ENCODE data around the gene EFCAB7.

EFCAB7 gene

DNA sequence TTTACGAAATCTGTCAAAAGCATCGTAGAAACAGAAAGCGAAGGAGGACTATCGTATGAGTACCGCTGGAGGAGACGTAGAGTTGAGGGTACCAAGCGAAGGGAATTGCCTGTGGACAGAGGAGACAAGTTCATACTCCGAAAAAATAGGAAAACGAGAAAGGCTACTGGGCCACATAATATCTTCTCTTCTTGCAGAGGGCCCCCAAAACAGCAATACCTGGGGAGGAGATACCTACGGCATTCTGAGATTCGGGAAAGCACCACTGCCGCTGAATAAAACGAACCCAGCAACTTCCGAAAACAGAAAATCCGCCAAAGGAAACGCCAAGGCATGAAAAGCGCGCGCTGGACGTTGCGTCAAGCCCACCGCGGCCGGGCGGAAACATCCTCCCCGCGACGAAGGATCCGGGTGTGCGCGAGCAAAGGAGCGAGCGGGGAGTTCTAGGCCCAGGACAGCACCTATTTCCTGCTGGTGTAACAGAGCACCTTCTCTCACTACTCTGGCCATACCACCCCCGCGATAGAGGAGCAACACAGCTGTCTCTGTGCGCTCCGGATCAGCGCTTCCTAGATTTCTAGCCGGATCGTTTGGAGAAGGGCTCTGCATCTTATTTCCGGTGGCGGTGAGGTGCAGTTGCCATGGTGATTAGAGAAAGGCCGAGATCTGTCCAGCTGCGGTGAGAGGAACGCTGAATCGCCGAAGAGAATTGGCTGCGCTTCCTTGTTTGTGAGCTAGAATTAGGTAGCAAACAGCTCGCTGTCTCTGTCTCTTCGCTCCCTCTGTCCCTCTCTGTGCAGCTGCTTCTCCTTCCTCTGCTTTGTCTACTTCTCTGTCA lies at the start of gene EFCAB7, which contains the start of gene ITGB3BP:
TSS of gene EFCAB7 (plus strand) at position 635 of the 838 bp plus-strand sequence. CDS start 2,048 bp downstream, outside the sequence.
TSS of gene ITGB3BP (minus strand) at position 335 of the 838 bp plus-strand sequence. CDS start at position 243, 92 bp downstream.
- DNase-seq = peak; percentile 83

DNA sequence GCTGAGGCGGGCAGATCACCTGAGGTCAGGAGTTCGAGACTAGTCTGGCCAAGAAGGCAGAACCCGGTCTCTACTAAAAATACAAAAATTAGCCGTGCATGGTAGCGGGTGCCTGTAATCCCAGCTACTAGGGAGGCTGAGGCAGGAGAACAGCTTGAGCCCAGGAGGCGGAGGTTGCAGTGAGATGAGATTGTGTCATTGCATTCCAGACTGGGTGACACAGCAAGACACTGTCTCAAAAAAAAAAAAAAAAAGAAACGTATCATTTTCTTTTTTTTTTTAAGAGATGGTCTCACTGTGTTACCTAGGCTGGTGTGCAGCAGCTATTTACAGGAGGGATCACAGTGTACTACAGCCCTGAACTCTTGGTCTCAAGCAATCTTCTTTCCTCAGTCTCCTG lies 47.6 kb upstream of the EFCAB7 start:
- no peak for DNase-seq

GRCh38 chr1:63480057-63480456 lies 43.3 kb upstream of the EFCAB7 start:
- no peak for DNase-seq

DNA sequence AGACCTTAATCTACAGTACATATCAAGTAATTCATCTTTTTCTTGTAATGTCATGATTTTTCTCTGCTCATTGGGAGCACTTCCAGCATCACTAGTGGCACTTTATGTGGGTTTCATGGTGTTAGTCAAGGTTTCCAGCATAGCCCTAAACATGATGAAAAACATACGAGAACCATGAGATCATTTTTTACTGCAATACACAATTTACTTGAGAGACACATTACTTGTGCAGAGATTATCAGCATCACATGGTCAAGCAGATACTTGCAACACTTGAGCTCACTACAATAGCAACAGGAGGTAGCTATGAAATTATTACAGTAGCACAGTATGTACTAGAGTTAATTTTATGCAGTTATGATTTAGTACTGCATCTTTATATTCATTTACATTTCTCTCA lies 36.7 kb upstream of the EFCAB7 start:
- DNase-seq = no peak

DNA sequence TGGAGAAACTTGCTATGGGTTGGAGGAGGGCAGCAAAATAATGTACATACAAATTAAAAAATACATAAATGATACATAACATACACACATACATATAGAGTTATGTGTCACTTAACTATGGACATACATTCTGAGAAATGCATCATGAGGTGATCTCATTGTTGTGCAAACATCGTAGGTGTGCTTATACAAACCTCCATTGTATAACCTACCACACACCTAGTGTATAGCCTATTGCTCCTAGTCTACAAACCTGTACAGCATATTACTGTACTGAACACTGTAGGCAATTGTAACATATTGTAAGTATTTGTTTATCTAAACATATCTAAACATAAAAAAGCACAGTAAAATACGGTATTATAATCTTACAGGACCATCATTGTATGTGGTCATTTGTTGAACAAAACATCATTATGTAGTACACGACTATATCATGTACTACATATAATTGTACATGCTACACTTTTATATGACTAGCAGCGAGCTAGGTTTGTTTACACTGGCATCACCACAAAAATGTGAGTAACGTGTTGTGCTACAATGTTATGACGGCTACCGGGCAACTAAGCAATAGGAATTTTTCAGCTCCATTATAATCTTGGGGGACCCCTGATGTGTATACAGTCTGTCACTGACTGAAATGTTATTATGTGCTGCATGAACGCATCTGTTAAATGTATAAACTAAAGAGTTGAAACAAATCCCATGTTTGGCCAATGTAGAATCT lies 35.8 kb upstream of the EFCAB7 start:
- DNase-seq = no peak

- no peak for DNase-seq
Observed at GRCh38 chr1:63497577-63497976, 25.7 kb upstream of the EFCAB7 start.

DNA sequence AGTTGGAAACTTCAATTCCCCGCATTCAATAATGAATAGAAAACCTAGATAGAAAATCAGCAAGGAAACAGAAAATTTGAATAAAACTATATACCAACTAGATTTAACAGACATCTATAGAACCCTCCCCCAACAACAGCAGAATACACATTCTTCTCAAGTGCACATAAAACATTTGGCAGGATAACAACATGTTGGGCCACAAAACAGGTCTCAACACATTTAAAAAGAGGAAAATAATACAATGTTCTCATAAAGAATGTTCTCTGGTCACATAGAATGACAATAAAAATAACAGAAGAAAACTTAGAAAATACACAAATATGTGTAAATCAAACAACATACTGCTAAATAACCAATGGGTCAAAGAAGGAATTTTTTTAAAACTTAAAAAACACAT lies 25.2 kb upstream of the EFCAB7 start:
- DNase-seq = no peak

DNA sequence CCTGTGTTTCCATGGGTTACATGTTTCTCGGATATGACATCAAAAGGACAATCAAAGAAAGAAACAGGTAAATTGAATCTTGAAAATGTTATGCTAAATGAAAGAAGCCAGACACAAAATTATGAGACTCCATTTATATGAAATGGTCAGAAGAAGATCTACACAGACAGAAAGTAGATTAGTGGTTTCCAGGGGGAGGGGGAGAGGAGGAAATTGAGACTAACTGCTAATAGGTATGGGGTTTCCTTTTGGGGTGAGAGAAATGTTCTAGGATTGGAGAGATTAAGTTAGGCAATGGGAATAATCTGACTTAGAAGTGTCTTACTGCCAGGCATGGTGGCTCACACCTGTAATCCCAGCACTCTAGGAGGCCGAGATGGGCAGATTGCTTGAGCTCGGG lies 22.1 kb upstream of the EFCAB7 start:
- DNase-seq = no peak

DNA sequence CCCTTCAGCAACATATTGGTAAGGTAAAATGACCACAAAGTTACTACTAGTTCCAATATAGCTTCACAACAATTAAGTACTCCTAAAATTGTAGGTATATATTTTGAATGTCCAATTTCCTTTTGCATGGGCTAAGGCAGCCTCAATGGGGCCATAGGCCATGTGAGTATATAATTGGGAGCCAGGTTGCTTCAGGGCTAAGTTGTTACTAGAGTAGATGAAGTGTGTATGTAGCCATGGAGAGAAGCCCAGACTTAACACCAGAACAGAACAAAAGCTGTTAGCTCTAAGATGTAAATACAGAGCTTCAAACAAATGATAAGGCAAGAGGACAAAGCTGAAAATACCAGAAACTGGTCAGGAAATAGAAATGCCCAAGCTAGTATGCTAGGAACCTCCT lies 16.5 kb upstream of the EFCAB7 start:
- no peak for DNase-seq

DNA sequence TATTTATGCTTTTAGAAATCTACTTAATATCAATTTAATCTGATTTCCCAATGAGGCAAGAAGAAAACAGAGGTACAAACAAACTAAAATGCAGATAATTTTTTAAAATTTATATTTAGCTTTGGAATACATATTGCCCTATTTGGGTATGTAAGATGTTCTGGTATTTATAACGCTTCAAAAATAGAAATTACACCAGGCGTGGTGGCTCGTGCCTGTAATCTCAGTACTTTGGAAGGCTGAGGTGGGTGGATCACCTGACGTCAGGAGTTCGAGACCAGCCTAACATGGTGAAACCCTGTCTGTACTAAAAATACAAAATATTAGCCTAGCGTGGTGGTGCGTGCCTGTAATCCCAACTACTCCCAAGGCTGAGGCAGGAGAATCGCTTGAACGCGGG lies 13.6 kb upstream of the EFCAB7 start:
- DNase-seq = no peak

- DNase-seq = no peak
Observed at GRCh38 chr1:63512584-63512983, 10.7 kb upstream of the EFCAB7 start.

GRCh38 chr1:63516629-63517028 lies 6.7 kb upstream of the EFCAB7 start:
- DNase-seq = no peak

DNA sequence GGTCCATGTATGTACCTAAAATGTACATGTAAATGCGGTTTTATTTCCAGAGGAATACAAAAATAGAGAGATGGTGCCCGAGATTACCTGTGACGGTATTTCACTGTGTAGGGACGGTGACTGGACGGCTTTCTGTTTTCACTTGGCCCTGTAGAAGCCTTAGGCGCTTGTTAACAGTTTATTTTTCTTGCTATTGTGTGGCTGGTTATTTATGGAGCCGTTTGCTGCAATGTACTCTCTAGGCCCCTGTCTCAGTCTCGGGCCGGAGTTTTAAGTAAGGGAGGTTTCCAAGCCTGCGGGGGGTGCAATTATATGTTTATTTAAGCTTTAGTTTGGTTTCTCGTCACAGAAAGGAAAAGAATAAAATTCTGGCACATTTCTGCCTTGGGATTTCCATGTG lies 413 bp downstream of the EFCAB7 start:
- DNase-seq = no peak

- no peak for DNase-seq
Observed at GRCh38 chr1:63524201-63524600, 876 bp downstream of the EFCAB7 start.

DNA sequence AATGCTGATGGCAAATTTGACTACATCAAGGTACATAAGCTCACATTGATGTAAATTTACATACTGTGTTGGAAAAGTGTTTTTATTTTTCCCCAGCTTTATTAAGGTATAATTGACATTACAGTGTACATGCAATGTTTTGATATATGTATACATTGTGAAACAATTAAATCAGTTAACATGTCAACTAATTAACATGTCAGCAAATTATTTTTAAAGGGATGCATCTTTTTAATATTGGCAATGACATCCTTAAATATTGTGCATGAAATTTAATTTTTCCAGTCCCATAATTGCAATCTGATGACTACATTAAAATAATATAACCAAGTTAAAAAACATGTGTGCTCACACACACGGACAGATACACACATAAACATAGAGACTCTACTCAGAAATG lies 9.4 kb downstream of the EFCAB7 start:
- DNase-seq = no peak

DNA sequence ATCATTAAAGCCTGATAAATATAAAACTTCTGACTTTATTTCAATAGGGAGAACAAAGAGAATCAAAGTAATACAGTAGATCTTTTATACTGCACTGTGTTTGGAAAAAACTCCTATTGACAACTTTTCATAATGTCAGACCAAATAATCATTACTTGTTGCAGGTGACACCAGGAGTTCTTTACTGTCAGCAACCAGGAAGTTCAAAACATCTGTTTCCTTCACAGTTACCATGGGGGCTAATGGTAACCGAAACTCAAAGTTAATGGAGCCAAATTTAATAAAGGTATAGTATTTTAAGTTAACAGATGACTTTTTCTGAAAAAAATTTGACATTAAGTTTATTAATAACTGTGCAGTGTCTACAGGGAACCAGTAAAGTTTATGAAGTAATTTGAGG lies 10.6 kb downstream of the EFCAB7 start:
- DNase-seq = no peak

DNA sequence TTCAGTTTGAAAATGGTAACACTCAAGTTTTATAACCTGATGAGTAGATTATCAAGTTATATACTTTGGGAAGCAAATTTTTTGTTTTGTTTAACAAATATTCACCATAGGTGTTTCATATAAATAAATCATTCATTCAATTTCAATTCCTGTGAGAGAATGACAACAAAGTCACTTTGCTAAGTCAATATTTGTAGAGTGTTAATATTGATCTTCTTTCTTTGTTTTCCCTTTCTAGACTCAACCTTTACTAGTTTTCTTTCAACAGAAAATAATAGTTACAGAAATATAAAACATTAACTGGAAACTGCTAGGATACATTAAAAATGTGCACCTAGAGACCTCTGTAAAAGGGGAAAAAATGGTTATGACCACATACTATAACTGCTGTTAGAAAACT lies 11.1 kb downstream of the EFCAB7 start:
- DNase-seq = no peak

DNA sequence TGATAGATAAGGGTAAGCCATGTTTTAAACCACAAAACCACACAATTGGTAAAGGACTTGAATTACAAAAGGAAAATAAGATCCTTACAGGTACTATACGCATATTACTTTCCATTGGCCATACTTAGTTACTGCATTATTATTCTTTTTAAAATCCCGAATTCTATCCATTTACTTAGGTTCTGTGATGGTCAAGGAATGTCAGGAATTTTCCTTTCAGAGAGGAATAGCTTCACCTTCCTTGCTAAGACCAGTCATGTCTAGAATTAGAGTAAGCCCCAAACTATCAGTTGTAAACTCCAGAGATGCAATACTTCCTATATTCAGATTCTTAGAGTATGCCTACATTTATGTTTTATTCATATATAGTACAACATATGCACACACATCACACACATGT lies 13.7 kb downstream of the EFCAB7 start:
- DNase-seq = no peak

- peak; percentile 7 for DNase-seq
Observed at GRCh38 chr1:63537940-63538339, 14.6 kb downstream of the EFCAB7 start.

DNA sequence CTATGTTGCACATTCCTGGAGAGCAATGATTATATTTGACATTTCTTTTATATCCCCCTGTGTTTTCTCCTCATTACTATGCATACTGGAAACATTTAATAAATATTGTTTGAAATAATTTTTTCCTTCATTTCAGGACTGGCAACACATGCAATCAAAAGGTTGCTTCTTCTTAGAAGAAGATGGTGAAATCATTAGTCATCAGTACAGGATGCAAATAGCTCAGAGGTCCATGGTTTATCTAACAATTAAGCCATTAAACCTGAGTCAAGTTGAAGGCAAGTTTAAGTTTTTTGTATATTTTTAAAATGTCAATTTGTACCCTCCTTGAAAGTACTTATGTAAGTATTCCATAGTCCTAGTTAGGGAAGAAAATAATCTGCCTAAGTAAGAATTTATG lies 22.5 kb downstream of the EFCAB7 start:
- DNase-seq = no peak

- DNase-seq = no peak
Observed at GRCh38 chr1:63547621-63548294, 24.4 kb downstream of the EFCAB7 start.

DNA sequence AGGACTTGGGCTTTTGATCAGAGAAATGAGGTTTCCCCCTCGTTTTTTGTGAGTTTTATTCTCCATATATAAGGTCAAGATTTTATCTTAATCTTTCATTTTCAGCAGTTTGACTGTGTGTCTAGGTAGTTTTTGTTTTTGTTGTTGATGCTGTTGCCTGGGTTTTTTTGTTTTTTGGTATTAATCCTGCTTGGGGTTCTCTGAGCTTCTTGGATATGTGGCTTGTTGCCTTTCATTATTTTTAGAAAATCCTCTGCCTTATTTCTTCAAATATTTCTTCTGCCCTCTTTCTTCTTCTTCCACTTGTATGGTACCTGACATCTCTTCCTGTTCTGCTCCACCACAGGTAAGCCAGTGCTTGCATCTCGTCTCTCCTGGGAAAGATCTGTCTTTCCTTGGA lies 25.0 kb downstream of the EFCAB7 start:
- DNase-seq = no peak

- DNase-seq = peak; percentile 22
Observed at GRCh38 chr1:63548877-63549276, 25.6 kb downstream of the EFCAB7 start.

DNA sequence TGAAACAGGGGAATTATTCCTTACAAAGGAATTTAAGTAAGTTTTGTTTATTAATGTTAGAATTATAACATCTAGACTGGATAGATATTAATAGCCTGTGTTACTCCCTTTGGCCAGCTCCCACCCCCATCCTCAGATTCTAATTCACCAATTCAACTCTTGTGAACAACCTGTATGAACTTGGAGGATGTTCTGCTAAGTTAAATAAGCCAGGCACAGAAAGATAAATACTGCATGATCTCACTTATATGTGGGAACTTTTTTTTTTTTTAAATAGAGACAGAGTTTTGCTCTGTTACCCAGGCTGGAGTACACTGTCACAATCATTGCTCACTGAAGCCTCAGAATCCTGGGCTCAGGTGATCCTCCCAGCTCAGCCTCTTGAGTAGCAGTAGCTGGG lies 32.2 kb downstream of the EFCAB7 start:
- no peak for DNase-seq
